ENCODE measurements around the gene RNF150. TPM values are rescaled to one million over a fixed set of nuclear protein-coding genes. Genes with fewer than 3 reads are reported as not detected.
A peak's percentile ranks its signal among the peaks of the same experiment; 100 is the strongest.

The RNF150 gene
- total RNA-seq (10 to 100 TPM; 14.7 to 43.2 (median 34.5) TPM), polyA plus RNA-seq (10 to 100 TPM in 1 of 2 donors, 1 to 10 TPM in 1; 7.6 to 20.7 TPM)
- long read RNA-seq, donor 1, partial matches to known transcripts = 22 of 30 reads
- long read RNA-seq, donor 1, other reads (novel, unspliced or antisense) = 8 of 30 reads
- long read RNA-seq, donor 2, full-length matches to known transcripts = 3 of 3 reads
- long read RNA-seq, donor 2, partial matches to known transcripts = 0 of 3 reads
- long read RNA-seq, donor 2, other reads (novel, unspliced or antisense) = 0 of 3 reads
- long read RNA-seq, donor 3, full-length matches to known transcripts = 34 of 58 reads
- long read RNA-seq, donor 3, partial matches to known transcripts = 1 of 58 reads
- long read RNA-seq, donor 3, other reads (novel, unspliced or antisense) = 23 of 58 reads

DNA sequence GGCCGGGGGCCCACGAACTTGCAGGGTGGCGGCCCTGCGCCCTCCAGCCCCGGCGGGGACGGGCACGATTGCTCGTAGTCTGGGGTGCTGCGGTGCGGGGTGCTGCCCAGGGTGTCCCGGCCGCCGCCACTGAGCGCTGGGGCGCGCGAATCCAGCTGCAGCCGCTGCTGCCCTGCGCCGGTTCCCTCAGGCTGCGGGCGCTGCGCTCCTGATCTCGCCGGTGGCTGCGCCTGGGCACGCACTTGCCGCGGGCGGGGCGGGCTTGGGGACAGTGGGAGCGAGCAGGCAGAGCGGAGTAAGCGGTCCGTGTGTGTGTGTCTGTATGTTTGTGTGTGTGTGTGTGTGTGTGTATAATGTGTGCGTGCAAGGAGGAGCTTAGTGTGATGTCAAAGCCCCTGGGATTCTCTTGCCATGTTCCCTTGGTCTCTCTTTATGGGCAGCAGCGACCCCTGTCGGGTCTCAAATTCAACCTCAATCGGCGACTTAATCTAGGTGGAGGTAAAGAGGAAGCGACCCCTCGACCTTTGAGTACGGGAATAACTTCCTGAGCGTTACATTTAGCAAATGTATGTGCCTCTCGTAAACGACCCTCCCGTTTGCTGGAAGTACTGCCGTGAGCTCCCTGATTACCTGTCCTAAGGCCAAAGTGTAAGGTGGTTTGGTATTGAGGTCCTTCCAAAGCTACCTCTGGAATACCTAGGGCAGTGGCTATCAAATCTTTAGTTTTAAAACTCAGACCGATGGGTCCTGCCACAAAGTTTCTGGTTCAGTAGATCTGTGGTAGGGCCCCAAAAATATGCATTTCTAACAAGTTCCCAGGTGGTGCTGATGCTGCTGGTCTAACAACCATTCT lies at the start of gene RNF150:
RNF150 (minus strand) TSS at position 324 of the 853 bp plus-strand sequence.
- 1 to 2% (median 1%) methylated on average over 38 to 50 of the region's 50 CpGs for WGBS, 3 donors
- Histone ChIP-seq H3K36me3 (no peaks in the 10 kb centered on the region), H3K9me3 (no peaks in the 10 kb centered on the region), H3K27me3 (no peaks in the 10 kb centered on the region), H3K27ac (peak within 1 kb of the TSS; percentile 68 to 73), H3K4me3 (peak within 1 kb of the TSS; percentile 95), H3K4me1 (ENCODE audit: insufficient read depth) (peaks cover 5% of the 10 kb centered on the region)
- DNase-seq = peak; percentile 76 to 88 (median 85)
- intact Hi-C loops (cut with DNase I) = loop anchor here (2.0 to 10.0 kb wide), 4 partner anchors 196 to 769 kb away; no protein-coding TSS in a partner anchor
- TF ChIP-seq POLR2A (IDR thresholded peaks at IDR 0.05) = peak; percentile 28
- TF ChIP-seq, protein P1, sequence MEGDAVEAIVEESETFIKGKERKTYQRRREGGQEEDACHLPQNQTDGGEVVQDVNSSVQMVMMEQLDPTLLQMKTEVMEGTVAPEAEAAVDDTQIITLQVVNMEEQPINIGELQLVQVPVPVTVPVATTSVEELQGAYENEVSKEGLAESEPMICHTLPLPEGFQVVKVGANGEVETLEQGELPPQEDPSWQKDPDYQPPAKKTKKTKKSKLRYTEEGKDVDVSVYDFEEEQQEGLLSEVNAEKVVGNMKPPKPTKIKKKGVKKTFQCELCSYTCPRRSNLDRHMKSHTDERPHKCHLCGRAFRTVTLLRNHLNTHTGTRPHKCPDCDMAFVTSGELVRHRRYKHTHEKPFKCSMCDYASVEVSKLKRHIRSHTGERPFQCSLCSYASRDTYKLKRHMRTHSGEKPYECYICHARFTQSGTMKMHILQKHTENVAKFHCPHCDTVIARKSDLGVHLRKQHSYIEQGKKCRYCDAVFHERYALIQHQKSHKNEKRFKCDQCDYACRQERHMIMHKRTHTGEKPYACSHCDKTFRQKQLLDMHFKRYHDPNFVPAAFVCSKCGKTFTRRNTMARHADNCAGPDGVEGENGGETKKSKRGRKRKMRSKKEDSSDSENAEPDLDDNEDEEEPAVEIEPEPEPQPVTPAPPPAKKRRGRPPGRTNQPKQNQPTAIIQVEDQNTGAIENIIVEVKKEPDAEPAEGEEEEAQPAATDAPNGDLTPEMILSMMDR (IDR thresholded peaks at IDR 0.05) = peak; percentile 68 to 83 (median 79)
- TF ChIP-seq EP300 (IDR thresholded peaks at IDR 0.05) = no peak

DNA sequence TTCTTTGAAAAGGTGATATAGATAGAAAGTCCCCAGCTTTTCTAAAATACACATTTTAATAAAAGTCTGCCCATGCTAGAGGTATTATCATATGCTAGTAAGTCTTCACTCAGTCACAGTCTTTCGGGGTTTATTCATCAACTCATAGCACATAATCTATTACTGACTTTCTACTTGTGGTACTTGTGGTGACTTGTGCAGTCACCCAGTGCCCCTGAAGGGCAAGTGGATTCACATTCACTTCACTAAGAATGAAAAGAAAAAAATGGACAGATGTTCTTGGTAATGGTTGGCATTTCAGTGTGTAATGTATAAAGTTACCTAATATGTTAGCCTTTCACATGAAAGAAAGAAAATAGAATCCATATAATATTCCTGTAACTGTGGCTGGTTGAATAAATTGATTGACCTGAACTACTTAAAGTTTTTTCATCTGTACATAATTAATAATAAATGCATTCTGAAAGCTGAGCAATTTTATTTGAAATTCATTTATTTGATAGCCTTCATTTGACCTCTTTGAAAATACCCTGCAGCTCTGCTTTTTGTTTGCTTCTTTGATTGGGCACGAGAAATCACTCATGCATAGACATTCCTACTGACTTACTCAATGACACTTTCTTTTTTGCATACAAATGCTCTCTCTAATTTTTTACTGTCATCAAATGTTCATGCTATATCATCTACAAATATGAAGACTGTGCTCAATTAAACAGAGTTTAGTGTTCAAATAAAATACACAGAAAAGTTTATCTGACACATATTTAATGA lies 47.9 kb upstream of the RNF150 start:
- 85 to 99% (median 89%) methylated on average over 2 of the region's 2 CpGs for WGBS, 3 donors

DNA sequence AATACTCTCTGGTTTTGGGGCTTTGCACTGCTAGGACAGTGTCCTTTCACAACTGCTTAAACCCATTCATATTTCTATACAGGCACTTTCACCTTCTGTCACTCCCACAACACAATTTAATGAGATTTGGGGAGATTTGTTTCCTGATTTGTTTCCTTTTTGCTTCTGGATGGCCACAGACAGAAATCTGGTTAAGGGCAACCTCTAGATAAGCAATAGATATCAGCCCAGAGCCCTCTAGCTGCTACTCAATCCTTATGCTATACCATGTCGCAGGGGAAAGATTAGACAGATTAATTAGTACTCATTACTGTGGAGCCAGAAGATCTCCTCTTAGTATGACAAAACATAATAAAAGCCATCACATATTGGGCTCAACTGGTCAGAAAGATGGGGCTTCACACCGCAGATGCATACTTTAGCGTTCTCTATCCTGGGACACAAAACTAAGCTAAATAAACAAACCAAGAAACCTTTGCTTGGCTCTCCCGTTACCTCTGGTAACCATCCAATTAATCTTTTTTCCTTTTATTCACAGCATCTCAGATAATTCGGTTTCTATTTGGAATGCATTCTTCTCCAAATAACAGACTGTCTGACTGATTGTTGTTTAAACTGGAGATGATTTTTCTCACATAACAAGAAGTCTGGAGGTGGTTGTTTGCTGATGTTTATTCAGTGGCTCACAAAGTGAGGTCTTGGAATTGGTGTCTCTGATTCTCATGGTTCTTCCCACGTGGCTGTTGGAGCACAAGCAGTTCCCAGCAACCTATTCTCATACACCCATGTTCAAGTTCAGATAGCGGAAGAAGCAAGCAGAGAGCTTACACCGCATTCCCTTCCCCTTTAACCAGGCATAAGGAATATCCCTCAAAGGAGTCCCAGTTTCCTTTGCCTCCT lies 46.5 kb upstream of the RNF150 start:
- no peak overlapping the region for H3K27ac ChIP-seq
- H3K4me3 ChIP-seq = no peak overlapping the region
- no peaks in the 10 kb centered on the region for H3K9me3 ChIP-seq
- TF ChIP-seq, protein P1 (IDR thresholded peaks at IDR 0.05) = no peak
- no peak for DNase-seq
- WGBS, 3 donors = 39 to 46% (median 41%) methylated on average over 8 of the region's 8 CpGs
- no peaks in the 10 kb centered on the region for H3K4me1 ChIP-seq (ENCODE audit: insufficient read depth)
- no peaks in the 10 kb centered on the region for H3K27me3 ChIP-seq
- H3K36me3 ChIP-seq = no peaks in the 10 kb centered on the region
- intact Hi-C loops (cut with DNase I) = no loop called here

More for the DNA sequence above, 47.9 kb upstream of the RNF150 start:
- no peak overlapping the region for H3K27ac ChIP-seq
- H3K9me3 ChIP-seq = no peaks in the 10 kb centered on the region
- no peaks in the 10 kb centered on the region for H3K27me3 ChIP-seq
- no peak overlapping the region for H3K4me3 ChIP-seq
- no peak for TF ChIP-seq POLR2A (IDR thresholded peaks at IDR 0.05)
- TF ChIP-seq, protein P1 (IDR thresholded peaks at IDR 0.05) = no peak
- TF ChIP-seq EP300 (IDR thresholded peaks at IDR 0.05) = no peak
- no peaks in the 10 kb centered on the region for H3K36me3 ChIP-seq
- H3K4me1 ChIP-seq (ENCODE audit: insufficient read depth) = no peaks in the 10 kb centered on the region
- DNase-seq = no peak
- intact Hi-C loops (cut with DNase I) = no loop called here
